Measurements from ENCODE around the gene PEX5L.

GRCh38 chr3:179943117-179943880 lies 93.4 kb downstream of the PEX5L start:
- no peak for TF ChIP-seq CTCF (IDR thresholded peaks at IDR 0.05; ENCODE audit: low read length)
- TF ChIP-seq EZH2 (optimal IDR thresholded peaks at IDR 0.05; ENCODE audit: low read depth, low read length), result no peak

All from MM.1S (cell line).